Measurements from ENCODE around the gene NR1D2.

DNA sequence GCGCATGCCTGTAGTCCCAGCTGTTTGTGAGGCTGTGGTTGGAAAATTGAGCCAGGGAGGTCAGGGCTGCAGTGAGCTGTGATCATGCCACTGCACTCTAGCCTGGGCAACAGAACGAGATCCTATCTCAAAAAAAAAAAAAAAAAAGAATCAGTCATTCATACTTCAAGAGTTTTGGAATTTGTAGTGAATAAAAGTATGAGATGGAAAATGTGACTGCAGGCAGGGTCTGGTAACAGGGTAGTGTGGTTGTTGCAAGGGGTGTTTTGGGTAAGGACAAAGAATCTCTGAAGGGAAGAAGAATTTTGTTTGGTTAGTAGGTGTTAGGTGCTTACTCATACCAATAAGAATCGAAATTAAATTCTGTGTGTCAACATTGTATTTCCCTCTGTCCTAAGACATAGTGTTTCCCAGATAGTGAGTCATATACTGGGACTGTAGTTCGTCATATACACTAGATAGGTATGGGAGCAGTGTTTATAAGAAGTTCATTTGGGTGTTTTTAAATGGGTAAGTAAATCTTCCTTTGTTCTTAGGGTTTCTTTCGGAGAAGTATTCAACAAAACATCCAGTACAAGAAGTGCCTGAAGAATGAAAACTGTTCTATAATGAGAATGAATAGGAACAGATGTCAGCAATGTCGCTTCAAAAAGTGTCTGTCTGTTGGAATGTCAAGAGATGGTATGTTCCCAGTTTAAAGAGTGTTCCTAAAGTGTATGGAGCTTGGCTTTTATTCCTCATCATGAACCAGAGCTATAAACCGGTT, 14.2 kb downstream of the NR1D2 start:
- no peak for TF ChIP-seq ATF1 (CRISPR knock-in tag; IDR thresholded peaks at IDR 0.05)
- no peak for TF ChIP-seq CTCF (IDR thresholded peaks at IDR 0.05)
- TF ChIP-seq, protein P1, sequence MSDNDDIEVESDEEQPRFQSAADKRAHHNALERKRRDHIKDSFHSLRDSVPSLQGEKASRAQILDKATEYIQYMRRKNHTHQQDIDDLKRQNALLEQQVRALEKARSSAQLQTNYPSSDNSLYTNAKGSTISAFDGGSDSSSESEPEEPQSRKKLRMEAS (CRISPR knock-in tag; IDR thresholded peaks at IDR 0.05), result no peak
- no peak for TF ChIP-seq IRF2 (CRISPR knock-in tag; IDR thresholded peaks at IDR 0.05; ENCODE audit: borderline replicate concordance, low read depth)
- no peak for TF ChIP-seq CBFB (CRISPR knock-in tag; IDR thresholded peaks at IDR 0.05; ENCODE audit: low read depth)
- no peak for TF ChIP-seq ESRRA (CRISPR knock-in tag; IDR thresholded peaks at IDR 0.05; ENCODE audit: borderline replicate concordance)
- TF ChIP-seq, protein P2, sequence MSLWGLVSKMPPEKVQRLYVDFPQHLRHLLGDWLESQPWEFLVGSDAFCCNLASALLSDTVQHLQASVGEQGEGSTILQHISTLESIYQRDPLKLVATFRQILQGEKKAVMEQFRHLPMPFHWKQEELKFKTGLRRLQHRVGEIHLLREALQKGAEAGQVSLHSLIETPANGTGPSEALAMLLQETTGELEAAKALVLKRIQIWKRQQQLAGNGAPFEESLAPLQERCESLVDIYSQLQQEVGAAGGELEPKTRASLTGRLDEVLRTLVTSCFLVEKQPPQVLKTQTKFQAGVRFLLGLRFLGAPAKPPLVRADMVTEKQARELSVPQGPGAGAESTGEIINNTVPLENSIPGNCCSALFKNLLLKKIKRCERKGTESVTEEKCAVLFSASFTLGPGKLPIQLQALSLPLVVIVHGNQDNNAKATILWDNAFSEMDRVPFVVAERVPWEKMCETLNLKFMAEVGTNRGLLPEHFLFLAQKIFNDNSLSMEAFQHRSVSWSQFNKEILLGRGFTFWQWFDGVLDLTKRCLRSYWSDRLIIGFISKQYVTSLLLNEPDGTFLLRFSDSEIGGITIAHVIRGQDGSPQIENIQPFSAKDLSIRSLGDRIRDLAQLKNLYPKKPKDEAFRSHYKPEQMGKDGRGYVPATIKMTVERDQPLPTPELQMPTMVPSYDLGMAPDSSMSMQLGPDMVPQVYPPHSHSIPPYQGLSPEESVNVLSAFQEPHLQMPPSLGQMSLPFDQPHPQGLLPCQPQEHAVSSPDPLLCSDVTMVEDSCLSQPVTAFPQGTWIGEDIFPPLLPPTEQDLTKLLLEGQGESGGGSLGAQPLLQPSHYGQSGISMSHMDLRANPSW (CRISPR knock-in tag; conservative IDR thresholded peaks at IDR 0.05; ENCODE audit: low read depth), result no peak
- no peak for TF ChIP-seq ZNF425 (CRISPR knock-in tag; conservative IDR thresholded peaks at IDR 0.05)
- no peak for TF ChIP-seq ELF4 (CRISPR knock-in tag; IDR thresholded peaks at IDR 0.05; ENCODE audit: low read depth)
- no peak for TF ChIP-seq OVOL2 (CRISPR knock-in tag; IDR thresholded peaks at IDR 0.05; ENCODE audit: borderline replicate concordance)
- no peak for TF ChIP-seq SMAD3 (CRISPR knock-in tag; IDR thresholded peaks at IDR 0.05; ENCODE audit: borderline replicate concordance)
- TF ChIP-seq, protein P3, sequence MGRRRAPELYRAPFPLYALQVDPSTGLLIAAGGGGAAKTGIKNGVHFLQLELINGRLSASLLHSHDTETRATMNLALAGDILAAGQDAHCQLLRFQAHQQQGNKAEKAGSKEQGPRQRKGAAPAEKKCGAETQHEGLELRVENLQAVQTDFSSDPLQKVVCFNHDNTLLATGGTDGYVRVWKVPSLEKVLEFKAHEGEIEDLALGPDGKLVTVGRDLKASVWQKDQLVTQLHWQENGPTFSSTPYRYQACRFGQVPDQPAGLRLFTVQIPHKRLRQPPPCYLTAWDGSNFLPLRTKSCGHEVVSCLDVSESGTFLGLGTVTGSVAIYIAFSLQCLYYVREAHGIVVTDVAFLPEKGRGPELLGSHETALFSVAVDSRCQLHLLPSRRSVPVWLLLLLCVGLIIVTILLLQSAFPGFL (CRISPR knock-in tag; IDR thresholded peaks at IDR 0.05; ENCODE audit: borderline replicate concordance), result no peak
- TF ChIP-seq ZNF121 (CRISPR knock-in tag; IDR thresholded peaks at IDR 0.05), result no peak

Data from WTC11 (cell line).